Measurements from ENCODE around the gene ARHGAP26. TPM values are rescaled to one million over a fixed set of nuclear protein-coding genes. Genes with fewer than 3 reads are reported as not detected.

Gene ARHGAP26
- total and polyA plus RNA-seq, 2 donors (not counting 3 experiments of a cell fraction or from before 2014, with no cell fraction given): 3.1 to 16.2 TPM

- no peak overlapping the region for H2AFZ ChIP-seq (ENCODE audit: low read depth, low read length)
- no peaks in the 10 kb centered on the region for H3K9me3 ChIP-seq (replicated peaks; ENCODE audit: control insufficient read depth, insufficient read depth, low read length)
- H3K79me2 ChIP-seq (ENCODE audit: control insufficient read depth, insufficient read depth, low read length): no peaks in the 10 kb centered on the region
- no peak for TF ChIP-seq CTCF (IDR thresholded peaks at IDR 0.05; ENCODE audit: extremely low read depth in 1 of 2, insufficient read depth in 1 of 2, low read depth in 1 of 2, low read length in 2 of 2)
- no peak for TF ChIP-seq FOS (IDR thresholded peaks at IDR 0.05; ENCODE audit: borderline replicate concordance, insufficient read depth, low read length)
- no peak for TF ChIP-seq JUN (IDR thresholded peaks at IDR 0.05; ENCODE audit: borderline replicate concordance, insufficient read depth, insufficient read length, low read depth)
- TF ChIP-seq MAX (IDR thresholded peaks at IDR 0.05; ENCODE audit: insufficient read depth, insufficient read length): no peak
- no peak for TF ChIP-seq POLR2A (IDR thresholded peaks at IDR 0.05; ENCODE audit: low read depth, low read length)
- no peak for TF ChIP-seq MYC (IDR thresholded peaks at IDR 0.05; ENCODE audit: low read depth, low read length)
- no peak overlapping the region for H3K4me3 ChIP-seq (replicated peaks in 1 of 3; ENCODE audit: insufficient read depth in 1 of 3, low read depth in 1 of 3, low read length in 3 of 3)
- DNase-seq (ENCODE audit: low read depth, low spot score) (no peak), FAIRE-seq (no peak)
- no peaks in the 10 kb centered on the region for H4K20me1 ChIP-seq (replicated peaks; ENCODE audit: control insufficient read depth, extremely low read depth, insufficient read depth, low read length)
- no peaks in the 10 kb centered on the region for H3K27me3 ChIP-seq (ENCODE audit: control insufficient read depth in 2 of 2, insufficient read depth in 2 of 2, low read length in 2 of 2)
- no peak overlapping the region for H3K27ac ChIP-seq (ENCODE audit: insufficient read depth, low read depth, low read length)
- ChIA-PET POLR2A (interaction anchor here (0.5 kb wide), 1 partner anchor 13 kb away, joined by 3 read pairs; no protein-coding TSS in a partner anchor), CTCF (interaction anchor here (0.9 to 2.2 kb wide), 6 partner anchors 46 to 108 kb away, joined by 4 to 6 read pairs (median 5); no protein-coding TSS in a partner anchor)
- BruUV-seq (replicated peaks): no TSS peak
- dilution Hi-C loops (cut with MboI; ENCODE audit: extremely low pct_ligation_motif_present, low sequenced_read_pairs) (no loop called here), intact Hi-C loops (cut with micrococcal nuclease) (no loop called here)
- H3K4me1 ChIP-seq (ENCODE audit: control insufficient read depth, extremely low read depth, insufficient read depth, low read length): peaks cover 32% of the 10 kb centered on the region
- no peak overlapping the region for H3K9ac ChIP-seq (replicated peaks; ENCODE audit: extremely low read depth, insufficient read depth, low read length)
- H3K36me3 ChIP-seq (ENCODE audit: control insufficient read depth in 2 of 2, extremely low read depth in 1 of 2, insufficient read depth in 2 of 2, low read length in 2 of 2): no peaks in the 10 kb centered on the region
- no peaks in the 10 kb centered on the region for H3K9me1 ChIP-seq (replicated peaks; ENCODE audit: control insufficient read depth, extremely low read depth, insufficient read depth, low read length)
- no peak overlapping the region for H3K4me2 ChIP-seq (ENCODE audit: insufficient read depth, low read length)
Observed at GRCh38 chr5:142821034-142821732, 51.0 kb downstream of the ARHGAP26 start.
